ENCODE data around the gene COX17. TPM values are rescaled to one million over a fixed set of nuclear protein-coding genes. Genes with fewer than 3 reads are reported as not detected.

Gene COX17
- total and polyA plus RNA-seq, 2 of the 13 experiments (the other 11 are each of a cell fraction or from before 2014, with no cell fraction given), result 41.4 to 51.0 TPM

DNA sequence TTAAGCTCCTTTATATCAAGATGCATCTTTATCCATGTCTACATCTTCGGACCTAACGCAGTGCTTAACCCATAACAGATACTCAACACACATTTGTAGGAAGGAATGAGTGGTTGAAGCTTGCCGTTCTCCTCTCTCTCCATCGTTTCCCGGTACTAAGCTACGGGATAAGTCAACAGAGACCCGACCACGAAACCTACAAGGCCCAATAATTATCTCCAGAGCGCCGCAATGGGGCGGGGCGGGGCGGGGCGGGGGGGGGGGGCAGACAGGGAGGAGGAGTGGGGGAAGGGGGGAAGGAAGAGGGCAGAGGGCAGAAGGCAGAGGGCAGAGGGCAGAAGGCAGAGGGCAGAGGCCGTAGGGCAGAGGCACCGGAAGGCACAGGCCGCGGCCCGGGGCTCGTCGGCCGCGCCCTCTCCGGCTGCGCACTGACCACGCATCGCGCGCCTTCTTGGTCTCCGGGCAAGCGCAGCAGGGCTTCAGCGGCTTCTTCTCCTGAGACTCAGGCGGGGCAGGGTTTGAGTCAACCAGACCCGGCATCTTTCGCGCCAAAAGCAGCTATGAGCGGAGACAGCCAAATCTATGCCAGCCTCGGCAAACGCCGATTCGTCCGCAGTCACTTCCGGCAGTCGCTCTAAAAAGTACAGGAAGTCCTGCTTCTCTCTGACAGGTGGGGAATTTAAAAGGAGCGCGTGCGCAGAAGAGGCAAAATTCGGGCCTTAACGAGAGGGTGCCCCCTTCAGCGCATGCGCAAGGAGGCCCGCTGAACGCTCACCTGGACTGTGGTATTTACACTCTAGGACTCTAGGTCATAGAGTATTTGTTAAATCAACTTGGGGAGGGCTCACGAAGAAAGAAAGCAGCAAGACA, at the start of gene COX17 (continued):
- TF ChIP-seq, protein P1, sequence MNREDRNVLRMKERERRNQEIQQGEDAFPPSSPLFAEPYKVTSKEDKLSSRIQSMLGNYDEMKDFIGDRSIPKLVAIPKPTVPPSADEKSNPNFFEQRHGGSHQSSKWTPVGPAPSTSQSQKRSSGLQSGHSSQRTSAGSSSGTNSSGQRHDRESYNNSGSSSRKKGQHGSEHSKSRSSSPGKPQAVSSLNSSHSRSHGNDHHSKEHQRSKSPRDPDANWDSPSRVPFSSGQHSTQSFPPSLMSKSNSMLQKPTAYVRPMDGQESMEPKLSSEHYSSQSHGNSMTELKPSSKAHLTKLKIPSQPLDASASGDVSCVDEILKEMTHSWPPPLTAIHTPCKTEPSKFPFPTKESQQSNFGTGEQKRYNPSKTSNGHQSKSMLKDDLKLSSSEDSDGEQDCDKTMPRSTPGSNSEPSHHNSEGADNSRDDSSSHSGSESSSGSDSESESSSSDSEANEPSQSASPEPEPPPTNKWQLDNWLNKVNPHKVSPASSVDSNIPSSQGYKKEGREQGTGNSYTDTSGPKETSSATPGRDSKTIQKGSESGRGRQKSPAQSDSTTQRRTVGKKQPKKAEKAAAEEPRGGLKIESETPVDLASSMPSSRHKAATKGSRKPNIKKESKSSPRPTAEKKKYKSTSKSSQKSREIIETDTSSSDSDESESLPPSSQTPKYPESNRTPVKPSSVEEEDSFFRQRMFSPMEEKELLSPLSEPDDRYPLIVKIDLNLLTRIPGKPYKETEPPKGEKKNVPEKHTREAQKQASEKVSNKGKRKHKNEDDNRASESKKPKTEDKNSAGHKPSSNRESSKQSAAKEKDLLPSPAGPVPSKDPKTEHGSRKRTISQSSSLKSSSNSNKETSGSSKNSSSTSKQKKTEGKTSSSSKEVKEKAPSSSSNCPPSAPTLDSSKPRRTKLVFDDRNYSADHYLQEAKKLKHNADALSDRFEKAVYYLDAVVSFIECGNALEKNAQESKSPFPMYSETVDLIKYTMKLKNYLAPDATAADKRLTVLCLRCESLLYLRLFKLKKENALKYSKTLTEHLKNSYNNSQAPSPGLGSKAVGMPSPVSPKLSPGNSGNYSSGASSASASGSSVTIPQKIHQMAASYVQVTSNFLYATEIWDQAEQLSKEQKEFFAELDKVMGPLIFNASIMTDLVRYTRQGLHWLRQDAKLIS (CRISPR knock-in tag; IDR thresholded peaks at IDR 0.05), result no peak
- TF ChIP-seq, protein P2, sequence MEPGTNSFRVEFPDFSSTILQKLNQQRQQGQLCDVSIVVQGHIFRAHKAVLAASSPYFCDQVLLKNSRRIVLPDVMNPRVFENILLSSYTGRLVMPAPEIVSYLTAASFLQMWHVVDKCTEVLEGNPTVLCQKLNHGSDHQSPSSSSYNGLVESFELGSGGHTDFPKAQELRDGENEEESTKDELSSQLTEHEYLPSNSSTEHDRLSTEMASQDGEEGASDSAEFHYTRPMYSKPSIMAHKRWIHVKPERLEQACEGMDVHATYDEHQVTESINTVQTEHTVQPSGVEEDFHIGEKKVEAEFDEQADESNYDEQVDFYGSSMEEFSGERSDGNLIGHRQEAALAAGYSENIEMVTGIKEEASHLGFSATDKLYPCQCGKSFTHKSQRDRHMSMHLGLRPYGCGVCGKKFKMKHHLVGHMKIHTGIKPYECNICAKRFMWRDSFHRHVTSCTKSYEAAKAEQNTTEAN (CRISPR knock-in tag; conservative IDR thresholded peaks at IDR 0.05), result no peak
- TF ChIP-seq MTA3 (CRISPR knock-in tag; IDR thresholded peaks at IDR 0.05) (no peak), ATF7-NPFF (CRISPR knock-in tag; IDR thresholded peaks at IDR 0.05; ENCODE audit: low read depth) (peak; percentile 84), ZNF776 (CRISPR knock-in tag; IDR thresholded peaks at IDR 0.05) (no peak), FOXJ3 (CRISPR knock-in tag; IDR thresholded peaks at IDR 0.05; ENCODE audit: borderline replicate concordance) (0 out of 2 replicates have a peak, but pooled peaks have one; percentile 27), YY1 (IDR thresholded peaks at IDR 0.05; ENCODE audit: insufficient read depth, insufficient replicate concordance, low read depth, low read length) (peak; percentile 61), EED (CRISPR knock-in tag; IDR thresholded peaks at IDR 0.05) (peak; percentile 66; the same call in 1 of the 2 replicates), HNF4G (IDR thresholded peaks at IDR 0.05; ENCODE audit: borderline replicate concordance, low read depth, low read length) (peak; percentile 53; the same call in 1 of the 2 replicates), HNF4G (CRISPR knock-in tag; IDR thresholded peaks at IDR 0.05; ENCODE audit: borderline replicate concordance, low read depth) (no peak), ZNF430 (CRISPR knock-in tag; IDR thresholded peaks at IDR 0.05) (0 out of 2 replicates have a peak, but pooled peaks have one; percentile 34), ZNF484 (CRISPR knock-in tag; IDR thresholded peaks at IDR 0.05; ENCODE audit: borderline replicate concordance, low read depth) (no peak), POLR2G (IDR thresholded peaks at IDR 0.05; ENCODE audit: low read depth, low read length) (peak; percentile 89), ARNTL (CRISPR knock-in tag; IDR thresholded peaks at IDR 0.05) (no peak)
- TF ChIP-seq, protein P3, sequence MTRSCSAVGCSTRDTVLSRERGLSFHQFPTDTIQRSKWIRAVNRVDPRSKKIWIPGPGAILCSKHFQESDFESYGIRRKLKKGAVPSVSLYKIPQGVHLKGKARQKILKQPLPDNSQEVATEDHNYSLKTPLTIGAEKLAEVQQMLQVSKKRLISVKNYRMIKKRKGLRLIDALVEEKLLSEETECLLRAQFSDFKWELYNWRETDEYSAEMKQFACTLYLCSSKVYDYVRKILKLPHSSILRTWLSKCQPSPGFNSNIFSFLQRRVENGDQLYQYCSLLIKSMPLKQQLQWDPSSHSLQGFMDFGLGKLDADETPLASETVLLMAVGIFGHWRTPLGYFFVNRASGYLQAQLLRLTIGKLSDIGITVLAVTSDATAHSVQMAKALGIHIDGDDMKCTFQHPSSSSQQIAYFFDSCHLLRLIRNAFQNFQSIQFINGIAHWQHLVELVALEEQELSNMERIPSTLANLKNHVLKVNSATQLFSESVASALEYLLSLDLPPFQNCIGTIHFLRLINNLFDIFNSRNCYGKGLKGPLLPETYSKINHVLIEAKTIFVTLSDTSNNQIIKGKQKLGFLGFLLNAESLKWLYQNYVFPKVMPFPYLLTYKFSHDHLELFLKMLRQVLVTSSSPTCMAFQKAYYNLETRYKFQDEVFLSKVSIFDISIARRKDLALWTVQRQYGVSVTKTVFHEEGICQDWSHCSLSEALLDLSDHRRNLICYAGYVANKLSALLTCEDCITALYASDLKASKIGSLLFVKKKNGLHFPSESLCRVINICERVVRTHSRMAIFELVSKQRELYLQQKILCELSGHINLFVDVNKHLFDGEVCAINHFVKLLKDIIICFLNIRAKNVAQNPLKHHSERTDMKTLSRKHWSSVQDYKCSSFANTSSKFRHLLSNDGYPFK (CRISPR knock-in tag; IDR thresholded peaks at IDR 0.05; ENCODE audit: borderline replicate concordance), result peak; percentile 81; the same call in 1 of the 2 replicates
- TF ChIP-seq, protein P4, sequence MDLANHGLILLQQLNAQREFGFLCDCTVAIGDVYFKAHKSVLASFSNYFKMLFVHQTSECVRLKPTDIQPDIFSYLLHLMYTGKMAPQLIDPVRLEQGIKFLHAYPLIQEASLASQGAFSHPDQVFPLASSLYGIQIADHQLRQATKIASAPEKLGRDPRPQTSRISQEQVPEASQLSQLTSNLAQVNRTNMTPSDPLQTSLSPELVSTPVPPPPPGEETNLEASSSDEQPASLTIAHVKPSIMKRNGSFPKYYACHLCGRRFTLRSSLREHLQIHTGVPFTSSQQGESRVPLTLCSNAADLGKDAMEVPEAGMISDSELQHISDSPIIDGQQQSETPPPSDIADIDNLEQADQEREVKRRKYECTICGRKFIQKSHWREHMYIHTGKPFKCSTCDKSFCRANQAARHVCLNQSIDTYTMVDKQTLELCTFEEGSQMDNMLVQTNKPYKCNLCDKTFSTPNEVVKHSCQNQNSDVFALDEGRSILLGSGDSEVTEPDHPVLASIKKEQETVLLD (CRISPR knock-in tag; IDR thresholded peaks at IDR 0.05; ENCODE audit: low read depth), result 0 out of 2 replicates have a peak, but pooled peaks have one; percentile 44
- TF ChIP-seq, protein P5, sequence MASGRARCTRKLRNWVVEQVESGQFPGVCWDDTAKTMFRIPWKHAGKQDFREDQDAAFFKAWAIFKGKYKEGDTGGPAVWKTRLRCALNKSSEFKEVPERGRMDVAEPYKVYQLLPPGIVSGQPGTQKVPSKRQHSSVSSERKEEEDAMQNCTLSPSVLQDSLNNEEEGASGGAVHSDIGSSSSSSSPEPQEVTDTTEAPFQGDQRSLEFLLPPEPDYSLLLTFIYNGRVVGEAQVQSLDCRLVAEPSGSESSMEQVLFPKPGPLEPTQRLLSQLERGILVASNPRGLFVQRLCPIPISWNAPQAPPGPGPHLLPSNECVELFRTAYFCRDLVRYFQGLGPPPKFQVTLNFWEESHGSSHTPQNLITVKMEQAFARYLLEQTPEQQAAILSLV (CRISPR knock-in tag; IDR thresholded peaks at IDR 0.05; ENCODE audit: borderline replicate concordance), result peak; percentile 69; the same call in 1 of the 2 replicates
